GM18526 (cell line): ENCODE data around the gene MMP14.

ENCODE experiments used
- POLR2A ChIP-seq: IDR thresholded peaks from 3 replicates; pipeline ENCODE4 v1.6.1; 2011; ENCODE audit not compliant: insufficient read length; ENCODE audit errors: extremely low read depth

Gene MMP14

DNA sequence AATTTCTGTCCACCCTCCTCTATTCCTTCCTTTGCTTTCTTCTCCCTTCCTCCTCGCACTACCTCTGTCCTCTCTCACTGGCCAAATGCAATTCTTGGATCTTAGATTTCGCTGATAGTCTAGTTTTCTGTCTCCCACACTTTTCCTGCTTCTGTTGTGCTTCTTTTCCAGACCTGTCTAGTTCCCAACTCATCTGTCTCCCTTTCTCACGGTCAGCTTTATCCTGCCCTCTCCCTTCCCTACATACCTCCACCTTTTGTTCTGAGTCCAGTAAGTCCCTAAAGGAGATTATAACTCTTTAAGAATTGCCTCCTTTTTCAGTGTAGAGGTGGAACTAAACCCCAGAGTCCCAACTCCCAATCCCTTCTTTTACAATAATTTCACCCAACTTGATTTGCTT is 880 bp upstream of the MMP14 start:
- no peak for TF ChIP-seq POLR2A

- TF ChIP-seq POLR2A = no peak
Measured at GRCh38 chr14:22837114-22837749, 847 bp downstream of the MMP14 start.

GRCh38 chr14:22837750-22838538 is 1.6 kb downstream of the MMP14 start:
- no peak for TF ChIP-seq POLR2A

DNA sequence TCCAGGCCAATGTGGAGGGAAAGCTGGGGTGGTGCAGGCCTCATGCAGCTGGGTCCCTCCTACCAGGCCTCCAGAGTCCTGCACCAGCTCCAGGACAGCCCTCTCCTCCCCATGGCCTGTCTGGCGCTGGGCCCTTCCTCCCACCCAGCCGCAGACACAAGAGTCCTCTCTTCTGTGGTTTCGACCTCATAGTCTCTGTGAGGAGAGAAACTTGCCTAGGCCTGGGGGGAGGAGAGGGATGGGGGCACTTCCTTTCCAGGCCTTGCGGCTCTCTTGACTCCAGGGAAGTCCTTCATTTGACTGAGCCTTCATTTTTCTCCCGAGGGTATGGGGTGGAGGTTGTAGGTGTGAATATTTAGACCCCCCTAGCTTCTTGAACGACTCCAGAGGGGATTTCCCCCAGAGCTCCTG is 2.3 kb downstream of the MMP14 start:
- TF ChIP-seq POLR2A = no peak

- no peak for TF ChIP-seq POLR2A
Measured at GRCh38 chr14:22839159-22839779, 2.9 kb downstream of the MMP14 start.

- TF ChIP-seq POLR2A = no peak
Measured at GRCh38 chr14:22841311-22841710, 4.9 kb downstream of the MMP14 start.

GRCh38 chr14:22841769-22842168 is 5.4 kb downstream of the MMP14 start:
- TF ChIP-seq POLR2A = no peak

DNA sequence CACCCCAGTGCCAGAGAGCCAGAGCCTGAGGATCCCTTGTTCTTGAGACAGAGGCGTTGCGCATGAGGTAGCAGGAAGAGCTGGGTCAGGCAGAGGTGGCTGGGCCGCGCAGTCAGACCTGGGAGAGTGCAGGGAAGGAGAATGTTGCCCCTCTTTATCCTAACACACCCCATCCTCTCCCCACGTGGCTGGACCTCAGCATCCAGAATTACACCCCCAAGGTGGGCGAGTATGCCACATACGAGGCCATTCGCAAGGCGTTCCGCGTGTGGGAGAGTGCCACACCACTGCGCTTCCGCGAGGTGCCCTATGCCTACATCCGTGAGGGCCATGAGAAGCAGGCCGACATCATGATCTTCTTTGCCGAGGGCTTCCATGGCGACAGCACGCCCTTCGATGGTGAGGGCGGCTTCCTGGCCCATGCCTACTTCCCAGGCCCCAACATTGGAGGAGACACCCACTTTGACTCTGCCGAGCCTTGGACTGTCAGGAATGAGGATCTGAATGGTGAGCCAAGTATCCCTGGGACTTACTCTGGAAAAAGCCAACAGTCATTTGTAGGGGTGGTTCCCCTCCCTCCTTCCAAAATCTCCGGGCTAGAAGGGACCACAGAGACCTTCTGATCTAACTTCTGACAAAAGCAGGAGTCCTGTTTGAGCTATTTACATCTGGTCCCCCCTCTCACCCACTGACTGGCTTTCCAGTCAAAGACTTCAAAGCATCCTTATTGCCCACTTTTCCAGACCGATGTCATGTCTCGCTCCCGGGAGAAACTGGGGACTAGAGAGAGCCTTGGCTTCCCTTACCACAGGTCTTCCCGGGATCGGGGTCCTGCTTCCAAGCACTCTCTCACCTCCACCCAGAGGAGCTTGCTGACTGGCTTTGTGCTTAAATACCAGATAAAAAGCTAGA is 6.1 kb downstream of the MMP14 start:
- TF ChIP-seq POLR2A = no peak

GRCh38 chr14:22843123-22843925 is 6.9 kb downstream of the MMP14 start:
- no peak for TF ChIP-seq POLR2A

- TF ChIP-seq POLR2A = no peak
Measured at GRCh38 chr14:22844221-22845102, 8.1 kb downstream of the MMP14 start.

DNA sequence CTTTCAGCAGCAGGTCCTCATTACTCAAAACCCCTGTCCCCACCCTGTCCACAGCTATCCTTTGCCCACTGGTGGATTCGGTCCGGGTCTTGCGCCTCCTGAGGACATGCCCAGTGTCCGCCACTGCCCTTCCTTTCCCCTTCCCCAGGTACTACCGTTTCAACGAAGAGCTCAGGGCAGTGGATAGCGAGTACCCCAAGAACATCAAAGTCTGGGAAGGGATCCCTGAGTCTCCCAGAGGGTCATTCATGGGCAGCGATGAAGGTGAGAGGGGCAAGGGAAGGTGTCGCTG is 8.7 kb downstream of the MMP14 start:
- TF ChIP-seq POLR2A = no peak

- TF ChIP-seq POLR2A = no peak
Measured at GRCh38 chr14:22845821-22846625, 9.6 kb downstream of the MMP14 start.

GRCh38 chr14:22846811-22847307 is 10.5 kb downstream of the MMP14 start:
- no peak for TF ChIP-seq POLR2A
